Left ventricle myocardium superior (tissue), 1 donor: ENCODE data around the gene DGKD. TPM values are rescaled to one million over a fixed set of nuclear protein-coding genes. Genes with fewer than 3 reads are reported as not detected.

Experiments
- ATAC-seq: fragments of 200-7000 bp; cut with Tn5 transposase; one replicate; pipeline ENCODE4 v1.9.1; 2020; ENCODE audit warnings: mild to moderate bottlenecking, moderate library complexity
- DNase-seq: peaks from one replicate; pipeline ENCODE4 v3.0.0-alpha.2; 2020
- intact Hi-C: fragments of 100-400 bp; cut with micrococcal nuclease; formaldehyde crosslinking; loops from one replicate; pipeline ENCODE4 v1.11.0; 2022
- total RNA-seq: library from RNA; stranded (reverse); fragmentation: NEBNext Ultra II Directional; extraction: Animal tissue kit (Norgen Biotek cat#: 25700); gene quantifications from one replicate; pipeline ENCODE4 v1.2.1, GENCODE V29; 2021
- donor health status: DM: no; HTN: yes; CAD: no; lungs with severe emphysema.

DGKD gene
- total RNA-seq, 1 donor from 2014 or later: 27.1 TPM

DNA sequence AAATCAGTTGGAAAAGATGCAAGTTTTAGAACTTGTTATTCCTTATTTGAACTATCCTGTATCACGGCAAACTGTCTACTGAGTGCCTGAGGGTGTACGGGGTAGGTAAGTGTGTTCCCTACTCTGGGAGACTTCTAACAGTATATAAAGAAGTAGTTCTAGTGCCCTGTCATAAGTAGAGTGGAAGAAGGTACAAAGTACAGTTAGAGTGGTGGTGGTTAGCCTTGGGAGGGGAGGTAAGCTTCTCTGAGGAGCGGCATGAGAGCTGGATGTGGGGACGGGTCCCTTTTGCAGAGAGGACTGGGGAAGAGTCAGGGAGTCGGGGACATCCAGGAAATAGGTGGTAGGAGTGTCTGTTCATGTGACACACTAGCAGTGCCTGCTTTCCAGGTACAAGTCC is 48.5 kb downstream of the DGKD start:
- ATAC-seq (no peak), DNase-seq (no peak)
- intact Hi-C loops: no loop called here

DNA sequence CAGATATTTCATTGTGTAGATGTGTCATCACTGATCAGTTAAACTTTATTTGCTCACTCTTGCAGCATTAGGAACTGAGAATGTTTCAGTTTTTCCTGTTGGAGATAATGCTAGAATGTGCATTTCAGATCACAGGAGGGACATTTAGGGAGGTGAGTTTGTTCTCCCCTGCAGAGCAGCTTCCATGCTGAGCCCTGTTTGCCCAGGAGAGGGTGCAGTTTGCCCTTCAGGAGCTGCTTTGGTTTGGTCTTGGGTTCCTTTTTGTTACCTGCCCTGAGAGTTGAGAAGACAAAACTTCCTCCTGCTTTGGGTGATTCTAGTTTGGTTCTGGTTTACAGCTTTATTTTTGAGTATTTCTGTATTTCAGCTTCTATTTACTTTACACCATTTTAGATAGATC is 49.9 kb downstream of the DGKD start:
- intact Hi-C loops: no loop called here
- DNase-seq: no peak
- ATAC-seq: peak; percentile 43

DNA sequence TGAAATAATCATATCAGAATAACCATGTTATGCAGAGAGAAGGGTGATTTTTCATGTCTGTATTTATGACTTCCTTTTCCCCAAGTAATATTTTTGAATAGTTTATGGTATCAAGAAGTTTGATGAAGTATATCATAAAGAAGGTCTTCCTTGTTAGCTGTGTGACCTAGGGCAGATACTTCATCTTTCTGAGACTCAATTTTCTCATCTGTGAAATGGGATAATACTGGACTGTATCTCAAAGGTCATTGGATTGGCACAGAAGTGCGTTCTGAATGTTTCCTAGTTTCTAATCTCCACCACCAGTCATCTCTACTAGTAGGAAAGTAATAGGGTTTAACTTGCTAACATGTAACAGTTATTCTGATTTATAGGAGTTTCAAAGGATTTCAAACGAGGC is 52.6 kb downstream of the DGKD start:
- ATAC-seq (no peak), DNase-seq (no peak)
- intact Hi-C loops: no loop called here

DNA sequence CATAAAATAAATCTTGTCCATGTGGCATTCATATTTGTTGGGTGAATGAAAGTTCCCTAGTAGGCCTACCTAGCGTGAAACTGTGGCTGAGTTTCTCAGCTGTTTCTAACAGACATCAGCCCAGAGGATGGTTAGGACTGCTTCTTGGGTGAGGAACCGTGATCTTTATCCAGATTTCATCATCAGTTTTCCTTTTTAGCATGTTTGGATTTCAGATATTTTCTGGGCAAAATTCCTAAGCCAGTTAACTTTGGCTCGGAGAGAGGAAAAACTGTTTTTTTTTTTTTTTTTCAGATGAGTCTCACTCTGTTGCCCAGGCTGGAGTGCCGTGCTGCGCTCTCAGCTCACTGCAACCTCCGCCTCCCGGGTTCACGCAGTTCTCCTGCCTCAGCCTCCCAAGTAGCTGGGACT is 53.5 kb downstream of the DGKD start:
- DNase-seq: no peak
- intact Hi-C loops: no loop called here

DNA sequence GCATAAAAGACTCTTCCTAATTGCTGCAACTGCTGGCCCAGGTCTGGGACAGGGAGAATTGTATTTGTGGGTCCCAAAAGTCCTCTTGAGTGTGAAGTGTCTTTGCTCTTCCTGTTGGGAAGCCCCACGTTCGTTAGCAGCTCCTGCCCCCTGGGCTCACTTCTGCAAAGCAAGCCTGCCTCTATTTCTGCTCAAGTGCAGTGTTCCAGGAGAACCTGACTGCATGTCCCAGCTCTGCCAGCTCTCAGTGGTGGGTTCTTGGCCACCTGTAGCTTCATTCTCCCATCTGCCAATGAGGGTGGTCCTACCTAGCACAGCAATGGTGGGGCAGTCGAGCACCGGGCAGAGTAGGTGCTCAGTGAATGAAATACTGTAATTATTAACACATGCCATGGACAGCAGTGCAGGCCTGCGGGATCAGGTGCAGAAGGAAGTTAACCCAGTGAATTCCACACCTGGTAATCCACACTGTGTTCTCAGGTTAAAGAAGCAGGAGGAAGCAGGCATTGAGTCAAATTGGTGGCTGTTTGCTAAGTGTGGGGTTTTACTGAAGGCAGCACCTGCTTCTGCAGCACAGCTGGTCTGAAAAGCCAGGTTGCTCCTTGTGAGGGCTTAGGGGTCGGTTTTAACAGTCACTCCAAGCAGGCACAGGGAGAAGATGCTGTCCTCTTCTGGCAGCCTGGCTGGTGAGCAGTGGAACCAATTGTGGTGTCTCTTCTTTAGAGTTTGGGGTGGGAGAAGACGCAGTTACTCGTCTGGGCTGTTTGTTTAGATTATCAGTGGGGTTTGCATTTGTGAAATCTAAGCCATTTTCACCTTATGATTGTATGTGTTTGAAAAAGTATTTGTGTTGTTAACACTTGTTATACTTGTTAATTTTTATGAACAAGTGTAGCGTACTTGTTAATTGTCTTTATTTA is 54.3 kb downstream of the DGKD start:
- ATAC-seq (no peak), DNase-seq (no peak)
- intact Hi-C loops: no loop called here

More for the DNA sequence above, 53.5 kb downstream of the DGKD start:
- ATAC-seq: peak; percentile 66

DNA sequence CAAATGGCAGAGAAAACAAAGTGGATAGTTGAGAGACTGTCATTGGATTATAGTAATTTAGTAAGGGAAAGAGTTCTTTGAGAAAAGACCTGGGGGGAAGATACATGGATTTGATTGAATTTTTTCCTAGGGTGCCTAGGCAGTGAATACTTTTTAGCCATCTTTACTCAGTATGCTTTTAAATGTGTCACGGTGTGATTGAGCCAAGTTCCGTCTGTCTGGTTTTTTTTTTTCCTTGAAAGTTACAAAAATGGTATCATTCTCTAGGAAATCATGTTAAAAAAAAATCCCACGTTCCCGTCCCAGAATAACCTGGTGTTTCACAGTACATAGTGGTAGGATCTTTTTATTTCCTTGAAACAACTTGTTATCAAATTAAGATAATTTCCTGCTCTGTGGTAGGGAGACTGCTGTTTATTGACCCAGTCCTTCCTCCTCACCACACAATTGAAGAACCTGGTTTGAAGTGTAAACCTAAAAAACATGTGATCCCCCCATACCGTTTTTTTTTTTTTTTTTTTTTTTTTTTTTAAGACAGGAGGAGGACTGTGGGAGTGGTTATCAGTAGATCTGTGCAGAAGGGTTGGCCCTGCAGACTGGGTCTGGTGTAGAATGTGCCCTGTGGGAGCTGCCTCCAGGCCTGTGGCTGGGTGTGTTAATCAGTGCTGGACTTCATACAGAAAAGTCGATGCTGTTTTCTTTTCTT is 55.1 kb downstream of the DGKD start:
- intact Hi-C loops: no loop called here
- ATAC-seq: peak; percentile 55
- DNase-seq: peak; percentile 53

DNA sequence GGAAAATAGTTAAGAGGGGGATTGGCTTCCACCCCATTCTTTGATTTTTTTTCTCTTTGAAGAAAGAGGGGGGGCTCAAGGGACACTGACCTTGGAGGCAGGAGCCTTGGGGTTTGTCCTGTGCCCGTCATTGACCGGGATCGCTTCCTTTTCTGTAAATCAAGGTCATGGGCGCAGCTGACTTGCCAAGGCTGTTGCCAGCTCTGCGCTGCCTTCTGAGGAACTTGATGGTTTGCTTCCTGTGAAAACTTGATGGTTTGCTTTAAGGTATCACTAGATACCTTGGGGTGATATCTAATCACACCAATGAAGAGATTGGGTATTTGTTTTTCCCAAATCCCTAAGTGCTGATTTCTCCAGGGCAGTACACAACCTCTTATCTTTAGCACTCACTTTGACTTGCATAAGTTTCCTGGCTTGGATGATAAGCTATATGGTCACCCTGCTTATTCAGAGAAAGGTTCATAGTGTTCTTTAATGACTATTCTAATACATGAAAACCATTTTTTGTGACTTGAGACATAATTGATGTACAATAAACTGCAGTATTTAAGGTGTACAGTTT is 56.0 kb downstream of the DGKD start:
- intact Hi-C loops: no loop called here
- ATAC-seq (peak; percentile 16), DNase-seq (no peak)

DNA sequence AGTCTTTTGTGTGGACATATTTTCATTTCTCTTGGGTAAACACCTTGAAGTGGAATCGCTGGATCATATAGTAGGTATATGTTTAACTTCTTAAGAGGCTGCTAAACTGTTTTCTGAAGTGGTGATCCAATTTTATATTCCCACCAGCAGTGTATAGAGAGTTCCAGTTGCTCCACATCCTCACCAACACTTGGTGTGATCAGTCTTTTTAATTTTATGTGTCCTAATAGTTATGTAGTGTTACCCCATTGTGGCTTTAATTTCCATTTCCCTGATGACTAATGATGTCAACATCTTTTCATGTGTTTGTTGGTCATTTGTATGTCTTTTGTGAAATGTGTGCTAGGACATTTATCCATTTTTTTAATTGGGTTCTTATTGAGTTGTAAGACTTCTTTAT is 56.9 kb downstream of the DGKD start:
- no peak for DNase-seq
- intact Hi-C loops: no loop called here

DNA sequence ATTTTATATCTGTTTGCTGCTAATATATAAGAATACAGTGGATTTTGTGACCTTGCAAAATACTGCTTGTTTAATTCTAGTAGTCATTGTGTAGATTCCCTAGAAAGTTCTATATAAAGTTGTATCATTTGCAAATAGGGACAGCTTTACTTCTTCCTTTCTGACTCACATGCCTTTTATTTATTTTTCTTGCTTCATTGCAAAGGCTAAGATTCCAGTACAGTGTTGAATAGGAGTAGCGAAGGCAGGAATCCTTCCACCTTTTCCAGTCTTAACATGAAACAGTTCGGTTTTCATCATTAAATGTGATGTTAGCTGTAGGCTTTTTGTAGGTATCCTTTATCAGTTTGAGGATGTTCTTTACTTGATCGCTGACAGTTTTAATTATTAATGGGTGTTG is 58.1 kb downstream of the DGKD start:
- ATAC-seq (no peak), DNase-seq (no peak)
- intact Hi-C loops: no loop called here

More for the DNA sequence above, 56.9 kb downstream of the DGKD start:
- ATAC-seq: no peak

DNA sequence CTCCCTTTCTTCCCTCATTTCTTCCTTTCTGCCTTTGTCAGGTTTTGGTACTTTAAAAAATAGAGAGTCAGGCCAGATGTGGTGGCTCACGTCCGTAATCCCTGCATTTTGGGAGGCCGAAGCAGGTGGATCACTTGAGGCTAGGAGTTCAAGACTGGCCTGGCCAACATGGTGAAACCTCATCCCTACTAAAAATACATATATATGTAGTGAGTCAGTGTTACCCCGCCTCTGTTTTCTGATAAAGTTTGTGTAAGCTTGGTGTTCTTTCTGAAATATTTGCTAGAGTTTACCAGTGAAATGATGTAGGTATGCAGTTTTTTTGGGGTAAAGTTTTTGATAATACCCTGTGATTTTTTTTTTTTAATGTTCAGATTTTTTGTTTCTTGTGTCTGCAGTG is 58.8 kb downstream of the DGKD start:
- ATAC-seq (no peak), DNase-seq (no peak)
- intact Hi-C loops: no loop called here

DNA sequence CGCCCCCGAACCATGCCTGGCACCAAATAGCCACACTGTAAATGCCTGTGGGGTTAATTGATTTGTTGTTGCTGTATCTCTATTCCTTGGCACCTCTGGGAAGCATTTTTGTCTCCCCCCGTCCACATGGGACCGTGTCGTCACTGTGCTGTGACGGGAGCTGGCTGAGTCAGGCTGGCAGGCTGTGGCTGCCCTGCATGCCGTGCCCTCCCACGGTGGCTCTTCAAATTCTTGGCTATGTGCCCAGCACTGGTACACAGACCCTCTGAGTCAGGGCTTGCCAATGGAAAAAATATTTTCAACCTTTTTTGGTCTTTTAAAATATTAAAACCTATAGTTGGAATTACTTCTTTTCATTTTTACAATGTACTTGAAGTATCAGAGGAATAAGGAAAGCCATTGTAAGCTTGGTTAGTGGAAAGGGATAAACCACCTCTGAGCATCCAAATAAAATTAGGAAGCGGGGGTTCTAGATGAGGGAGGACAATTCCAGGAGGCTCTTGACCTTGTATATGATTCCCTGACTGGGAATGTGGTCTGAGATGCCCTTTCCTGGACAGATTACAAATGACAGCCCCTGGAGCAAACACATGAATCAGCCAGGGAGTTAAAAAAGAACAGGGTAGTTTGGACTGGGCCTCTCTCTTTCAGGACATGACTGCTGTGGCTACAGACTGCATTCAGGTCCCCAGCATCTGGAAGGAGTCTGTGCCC is 59.4 kb downstream of the DGKD start:
- DNase-seq: peak; percentile 77
- intact Hi-C loops: no loop called here
- peak; percentile 83 for ATAC-seq

DNA sequence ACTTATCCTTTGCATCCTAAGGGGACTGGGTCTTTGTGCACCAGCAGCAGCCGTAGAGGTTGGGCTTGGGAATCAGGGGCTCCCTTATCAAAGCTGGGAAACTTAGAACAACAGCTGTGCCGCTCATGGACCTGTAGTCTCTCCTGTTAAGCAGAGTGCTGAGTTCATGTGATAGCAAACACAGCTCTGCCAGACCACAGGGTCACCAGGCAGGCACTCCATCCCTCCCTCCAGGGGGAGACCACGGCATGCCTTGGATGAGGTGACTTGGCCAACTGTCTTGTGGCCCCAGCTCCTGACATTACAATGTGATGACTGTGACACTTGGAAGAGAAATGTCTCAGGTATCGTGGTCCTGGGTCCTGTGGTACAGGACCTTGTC is 60.0 kb downstream of the DGKD start:
- peak; percentile 49 for ATAC-seq
- DNase-seq: no peak
- intact Hi-C loops: no loop called here

DNA sequence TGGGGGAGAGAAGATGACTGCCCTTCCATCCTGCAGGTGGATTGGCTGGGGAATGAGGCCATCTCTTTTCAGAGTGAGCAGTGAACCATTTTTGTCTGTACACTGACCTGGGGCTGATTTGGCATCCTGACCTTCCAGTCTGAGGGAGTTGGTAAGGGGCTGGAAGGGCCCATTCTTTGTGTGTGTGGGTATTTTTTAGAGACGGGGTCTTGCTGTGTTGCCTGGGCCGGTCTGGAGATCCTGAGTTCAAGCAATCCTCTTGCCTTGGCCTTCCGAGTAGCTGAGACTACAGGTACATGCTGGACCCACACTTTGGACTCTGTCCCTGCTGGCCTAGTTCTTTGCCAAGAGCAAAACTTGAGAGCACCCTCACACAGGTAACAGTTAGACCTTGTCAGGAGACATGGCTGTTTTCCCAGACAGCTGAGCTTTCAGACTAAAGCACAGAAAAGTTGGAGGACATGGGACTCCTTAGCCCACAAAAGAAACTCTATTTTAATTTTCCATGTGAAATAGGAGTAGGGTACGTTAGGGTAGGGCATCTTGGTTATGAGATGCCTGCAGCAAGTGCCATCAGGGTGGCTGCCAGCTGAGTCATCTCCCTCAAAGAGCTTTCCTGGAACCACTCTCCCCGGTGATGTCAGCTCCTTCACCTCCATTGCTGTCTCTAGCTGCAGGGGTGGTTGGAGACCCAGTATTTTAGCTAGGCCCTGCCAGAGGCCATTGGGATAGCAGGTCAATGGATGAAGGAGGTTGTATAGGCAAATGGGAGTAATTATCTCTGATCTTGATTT is 60.7 kb downstream of the DGKD start:
- DNase-seq (no peak), ATAC-seq (peak; percentile 18)
- intact Hi-C loops: no loop called here

DNA sequence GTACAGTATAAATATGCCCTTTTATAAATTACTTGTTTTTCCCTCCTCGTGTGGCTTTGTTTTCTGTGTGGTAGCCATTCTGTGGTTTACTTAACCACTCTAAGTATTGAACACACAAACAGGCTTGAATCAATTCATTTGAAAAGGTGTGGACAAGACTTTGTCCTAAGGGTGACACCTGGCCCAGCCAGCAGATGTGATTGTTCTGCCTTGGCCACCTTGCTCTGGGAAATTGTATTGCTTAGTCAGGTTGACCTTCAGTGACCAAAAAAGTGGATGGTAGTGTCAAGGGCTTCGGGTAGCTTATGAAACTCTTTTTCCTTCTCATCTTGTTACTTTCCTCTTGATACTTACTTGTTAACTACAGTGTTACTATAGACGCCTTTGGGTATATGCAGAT is 61.9 kb downstream of the DGKD start:
- DNase-seq (no peak), ATAC-seq (no peak)
- intact Hi-C loops: no loop called here

DNA sequence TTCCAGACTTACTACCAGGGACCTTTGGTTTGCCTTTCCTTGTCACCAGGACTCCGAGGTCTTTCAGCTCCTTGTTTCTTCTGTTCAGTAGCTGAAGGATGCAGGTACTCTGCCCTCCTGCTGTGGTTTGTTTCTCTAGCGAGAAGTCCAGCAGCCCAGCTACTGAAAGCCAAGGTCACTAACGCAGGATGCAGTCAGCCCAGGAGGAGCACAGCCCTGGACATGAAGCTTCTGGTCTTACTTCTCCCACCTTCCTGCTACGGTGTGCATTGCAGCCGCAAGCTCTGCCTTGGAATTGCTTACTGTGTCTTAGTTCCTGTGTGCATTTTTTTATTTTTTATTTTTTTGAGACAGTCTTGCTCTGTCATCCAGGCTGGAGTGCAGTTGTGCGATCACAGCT is 62.4 kb downstream of the DGKD start:
- DNase-seq (no peak), ATAC-seq (no peak)
- intact Hi-C loops: no loop called here

DNA sequence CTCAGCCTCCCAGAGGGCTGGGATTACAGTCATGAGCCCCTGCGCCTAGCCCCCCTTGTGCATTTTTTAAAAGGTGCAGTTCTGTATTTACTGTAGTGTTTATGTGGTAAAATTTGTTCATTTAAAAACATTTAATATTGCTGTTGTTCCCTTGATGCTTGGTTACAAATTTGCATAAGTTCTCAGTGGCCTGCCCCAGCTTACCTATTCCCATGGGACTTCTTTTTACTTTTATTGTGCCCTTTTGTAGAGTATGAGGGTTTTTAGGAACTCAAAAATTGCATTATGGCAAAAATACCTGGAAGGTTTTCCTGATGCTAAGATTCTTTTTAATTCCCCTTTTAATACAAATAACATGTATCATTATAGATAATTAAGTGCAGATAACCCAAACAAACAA is 63.0 kb downstream of the DGKD start:
- intact Hi-C loops: no loop called here
- DNase-seq: no peak
- no peak for ATAC-seq

DNA sequence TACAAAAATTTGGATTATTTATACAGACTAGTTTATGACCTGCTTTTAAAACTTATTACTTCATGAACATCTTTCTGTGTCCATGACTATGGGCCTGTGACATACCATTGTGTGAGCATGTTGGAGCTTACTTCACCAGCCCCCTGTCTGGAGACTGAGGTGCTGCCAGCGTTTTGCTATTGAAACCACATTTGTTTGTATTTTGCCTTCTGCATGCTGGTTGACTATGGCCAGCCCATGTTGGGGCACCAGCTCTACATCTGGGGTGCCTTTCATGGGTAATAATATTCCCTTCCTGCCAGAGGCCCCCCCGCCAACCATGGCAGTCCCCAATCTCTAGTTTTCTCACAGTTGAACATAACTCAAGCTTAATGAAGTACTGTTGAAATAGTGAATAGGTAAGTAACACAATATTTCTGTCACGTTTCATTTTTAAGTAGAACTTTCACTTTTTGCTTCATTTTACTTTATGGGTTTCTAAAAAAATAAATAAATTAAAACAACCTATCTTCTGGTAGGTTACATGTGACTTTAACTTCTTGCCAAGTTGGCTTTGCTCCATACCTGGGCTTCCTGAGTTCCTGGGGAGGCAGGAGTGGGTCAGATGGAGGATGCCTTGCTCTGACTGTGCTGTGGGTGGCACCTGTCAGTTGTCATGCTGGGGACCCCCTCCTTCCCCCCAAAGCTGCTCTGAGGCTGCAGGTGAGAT is 63.9 kb downstream of the DGKD start:
- intact Hi-C loops: no loop called here
- ATAC-seq (no peak), DNase-seq (no peak)

DNA sequence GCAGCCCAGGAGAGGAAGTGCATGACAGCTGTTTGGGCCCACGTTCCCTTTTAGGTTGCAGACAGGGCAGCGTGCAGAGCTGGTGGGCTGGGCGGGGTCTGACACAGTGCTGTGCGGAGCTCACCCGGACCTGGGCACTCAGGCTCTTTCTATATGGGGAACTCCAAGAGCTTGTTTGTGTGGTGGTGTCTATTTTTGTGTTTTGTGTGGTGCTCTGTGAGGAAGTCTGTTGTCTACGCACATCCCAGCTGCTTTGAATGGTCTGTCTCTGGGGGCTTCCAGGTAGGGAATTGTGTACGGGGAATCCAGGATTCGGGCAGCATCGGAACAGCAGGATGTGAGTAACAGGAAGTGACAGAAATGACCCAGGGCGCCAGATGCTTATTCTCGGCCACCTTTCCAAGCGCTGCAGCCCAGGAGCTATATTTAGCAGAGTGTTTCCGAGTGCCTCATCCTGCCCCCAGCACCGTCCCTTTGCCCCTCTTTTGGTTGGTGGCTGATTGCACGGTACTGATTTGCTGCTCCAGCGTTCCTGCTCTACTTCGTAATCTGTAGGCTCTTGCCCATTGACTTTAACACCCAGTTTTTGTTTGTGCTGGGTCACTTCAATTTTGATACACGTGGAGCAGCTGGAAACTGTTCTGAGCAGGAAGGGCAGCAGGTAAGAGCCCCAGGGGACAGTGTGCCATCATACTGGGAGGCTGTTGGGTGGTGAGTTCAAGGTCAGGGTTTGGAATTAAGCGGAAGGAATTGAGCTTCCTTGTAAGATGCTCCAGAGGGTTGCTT is 64.7 kb downstream of the DGKD start:
- ATAC-seq (peak; percentile 86), DNase-seq (peak; percentile 65)
- intact Hi-C loops: no loop called here
